HG03342 (cell line): Measurements from ENCODE around the gene PPT2.
A peak's percentile ranks its signal among the peaks of the same experiment; 100 is the strongest.
"Not testable (repeated sequence)": the region's sequence is repeated elsewhere in the genome, so short reads cannot be mapped to it uniquely, and the experiment has no call there.

ENCODE experiments used
- ATAC-seq: cut with Tn5 transposase; IDR thresholded peaks from one replicate; pipeline ENCODE4 v1.9.1; 2021; ENCODE audit warnings: mild to moderate bottlenecking, moderate library complexity; ENCODE audit not compliant: unreplicated experiment

Gene PPT2

DNA sequence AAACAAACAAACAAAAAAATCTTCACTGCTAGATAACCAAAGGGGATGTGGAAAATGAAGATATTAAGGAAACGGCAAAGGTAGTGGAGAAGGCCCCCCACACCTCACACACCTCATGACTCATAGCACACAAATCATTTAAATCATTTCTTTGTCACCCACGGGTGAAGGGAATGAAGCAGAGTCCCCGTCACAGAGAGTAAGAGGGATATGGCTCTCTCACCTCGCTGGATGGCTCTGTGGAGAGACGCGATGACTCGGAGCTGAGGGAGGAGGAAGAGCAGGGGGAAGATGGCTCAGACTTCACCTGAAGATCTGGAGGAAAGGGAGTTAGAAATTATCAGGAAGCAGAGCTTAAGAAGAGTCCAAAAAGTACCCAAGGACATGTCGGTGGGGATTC lies 27.1 kb upstream of the PPT2 start:
- ATAC-seq: no peak

DNA sequence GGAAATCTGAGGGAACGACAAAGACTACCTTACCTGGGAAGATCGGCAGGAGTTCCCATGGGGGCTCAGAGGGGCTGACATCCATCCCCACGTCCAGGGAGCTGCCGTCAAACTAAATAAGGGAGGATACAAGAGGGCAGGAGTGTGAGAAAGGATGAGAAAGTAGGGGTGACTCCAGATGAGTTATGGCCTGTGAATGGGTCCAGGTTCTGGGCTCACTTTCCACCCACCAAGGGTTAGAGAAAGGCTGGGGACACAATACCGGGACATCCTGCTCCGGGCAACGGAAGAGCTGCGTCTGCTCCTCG lies 26.6 kb upstream of the PPT2 start:
- no peak for ATAC-seq

DNA sequence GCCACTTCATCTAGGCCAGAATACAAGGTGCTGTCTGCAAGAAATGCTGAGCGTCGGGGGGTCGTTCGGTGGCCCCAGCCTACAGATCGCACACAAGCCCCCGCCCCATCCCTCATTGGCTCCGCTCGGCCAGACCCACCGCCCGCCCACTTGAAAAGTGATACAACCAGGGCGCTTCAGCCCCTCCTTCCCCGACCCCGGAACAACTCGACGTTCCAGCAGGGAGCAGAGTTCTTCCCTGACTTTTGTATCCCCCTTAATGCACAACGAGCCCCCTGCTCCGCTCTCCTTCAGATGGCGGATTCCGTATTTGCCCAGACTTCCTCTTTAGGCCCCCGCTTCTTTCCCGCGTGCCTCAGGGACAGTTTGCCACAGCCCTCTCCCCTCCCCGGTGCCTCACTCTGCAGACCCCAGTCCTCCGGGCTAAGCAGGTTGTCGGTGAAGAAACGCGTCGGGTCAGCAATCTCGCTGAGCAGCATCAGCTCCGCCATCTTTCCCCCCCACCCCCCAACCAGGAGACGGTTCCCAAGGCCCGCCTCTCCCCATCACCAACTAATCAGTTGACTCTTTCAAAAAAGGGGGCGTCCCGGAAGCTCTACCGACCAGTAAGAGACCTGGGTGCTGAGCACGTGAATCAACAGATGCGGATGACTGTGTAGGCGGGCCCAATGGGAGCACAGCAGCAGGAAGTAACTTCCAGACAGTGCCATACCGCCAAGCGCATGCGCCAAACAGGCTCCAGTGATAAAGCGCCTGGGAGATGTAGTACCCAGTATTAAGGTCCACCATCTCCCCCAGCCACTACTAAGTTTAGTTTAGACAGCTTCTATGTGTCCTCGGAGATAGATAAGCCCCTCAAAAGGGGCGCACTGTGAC lies 26.0 kb upstream of the PPT2 start, which contains the start of gene ATF6B:
ATF6B (minus strand) TSS at position 530 of the 876 bp plus-strand sequence; CDS start at position 491, 39 bp downstream.
- peak; percentile 87 for ATAC-seq

DNA sequence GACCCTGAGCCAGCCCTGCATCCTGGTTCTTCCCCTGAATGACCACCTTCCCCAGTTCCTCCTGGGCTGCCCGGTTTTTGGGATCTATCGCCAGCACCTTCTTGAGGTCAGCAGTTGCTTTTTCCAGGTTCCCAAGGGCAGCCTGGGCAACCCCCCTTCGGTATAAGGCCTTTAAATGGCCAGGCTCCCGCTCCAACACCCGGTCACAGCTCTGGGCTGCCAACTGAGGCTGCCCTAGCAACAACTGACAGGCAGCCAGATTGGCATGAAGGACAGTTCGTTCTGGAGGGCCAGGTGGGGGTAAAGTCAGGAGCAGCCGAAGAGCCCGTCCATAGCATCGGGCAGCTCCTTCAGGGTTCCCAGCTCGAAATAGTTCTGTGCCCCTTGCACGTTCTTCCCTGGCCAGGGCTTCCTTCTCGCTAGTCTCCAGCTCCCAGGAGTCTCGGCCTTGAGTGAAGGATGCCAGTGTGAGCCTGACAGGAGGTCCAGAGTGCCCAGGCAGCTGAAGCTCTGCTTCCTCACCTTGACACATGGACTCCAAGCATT lies 25.1 kb upstream of the PPT2 start:
- no peak for ATAC-seq

DNA sequence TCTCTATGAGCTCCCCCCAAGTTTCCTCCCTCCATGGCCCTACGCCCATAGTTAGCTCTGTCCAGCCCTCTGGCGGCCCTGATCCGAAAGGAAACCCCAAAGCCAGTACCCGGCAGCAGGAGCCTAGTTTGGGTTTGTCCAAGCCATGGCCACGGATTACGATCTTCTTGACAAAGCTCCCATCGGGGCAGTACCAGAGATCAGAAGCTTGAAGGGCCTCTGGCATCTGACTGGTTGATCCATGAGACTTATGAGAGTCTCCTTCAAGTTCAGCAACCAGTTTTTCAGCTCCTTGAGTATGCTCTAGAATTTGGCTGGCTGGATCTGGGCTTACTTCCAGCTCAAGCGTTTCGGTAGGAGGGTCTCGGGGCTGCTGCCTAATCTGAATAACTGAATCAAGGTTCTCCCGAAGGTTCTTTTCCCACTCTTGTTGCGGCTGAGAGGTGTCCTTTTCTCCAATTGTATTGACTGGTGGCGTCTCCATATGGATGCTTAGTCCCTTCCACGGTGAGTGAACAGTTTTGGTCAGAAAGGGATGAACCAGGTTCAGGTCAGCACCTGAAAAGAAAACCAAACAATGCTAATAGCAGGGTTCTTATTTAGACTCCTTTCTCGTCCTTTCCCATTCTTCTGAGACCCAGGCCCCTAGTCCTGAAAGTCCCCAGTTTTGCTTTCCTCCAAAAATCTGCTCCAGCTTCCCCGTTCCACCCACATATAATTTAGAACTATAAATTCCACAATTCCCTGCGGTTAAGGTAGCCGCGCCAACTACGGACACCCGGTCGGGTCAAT lies 24.4 kb upstream of the PPT2 start:
- ATAC-seq: no peak

DNA sequence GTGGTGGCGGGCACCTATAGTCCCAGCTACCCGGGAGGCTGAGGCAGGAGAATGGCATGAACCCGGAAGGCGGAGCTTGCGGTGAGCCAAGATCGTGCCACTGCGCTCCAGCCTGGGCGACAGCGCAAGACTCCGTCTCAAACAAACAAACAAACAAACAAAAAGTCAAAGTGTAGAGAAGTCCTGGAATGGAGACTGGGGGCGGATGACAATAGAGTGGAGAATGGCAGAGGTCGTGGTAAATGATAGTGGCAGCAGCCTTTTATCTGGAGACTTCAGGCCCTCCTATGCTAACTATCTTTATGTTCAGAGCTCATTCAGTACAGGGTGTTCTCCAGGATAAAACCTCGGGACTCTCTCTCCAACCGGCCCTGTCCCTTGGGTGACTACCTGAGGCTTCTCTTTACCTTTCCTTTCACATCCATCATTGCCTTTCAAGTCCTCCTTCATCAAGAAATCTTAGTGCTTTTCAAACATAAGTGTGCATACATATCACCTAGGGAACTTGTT lies 22.4 kb upstream of the PPT2 start:
- no peak for ATAC-seq

GRCh38 chr6:32132110-32132509 lies 21.8 kb upstream of the PPT2 start:
- ATAC-seq: no peak

GRCh38 chr6:32133786-32134185 lies 20.2 kb upstream of the PPT2 start:
- ATAC-seq: no peak

DNA sequence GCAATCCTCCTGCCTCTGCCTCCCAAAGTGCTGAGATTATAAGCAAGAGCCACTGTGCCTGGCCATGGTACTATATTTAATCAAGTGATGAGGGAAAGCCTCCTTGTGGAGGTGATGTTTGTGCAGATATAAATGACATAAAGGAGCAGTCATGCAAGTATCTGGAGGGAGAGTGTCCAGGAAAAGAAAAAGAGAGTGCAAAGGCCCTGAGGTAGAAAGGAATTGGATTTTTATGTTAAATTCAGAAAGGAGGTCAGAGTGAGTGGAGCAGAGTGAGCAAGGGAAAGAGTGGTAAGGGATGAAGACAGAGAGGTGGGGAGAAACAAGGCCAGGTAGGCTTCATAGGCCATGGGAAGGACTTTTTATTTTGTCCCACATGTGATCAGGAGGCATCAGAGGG lies 16.5 kb upstream of the PPT2 start:
- ATAC-seq: no peak

DNA sequence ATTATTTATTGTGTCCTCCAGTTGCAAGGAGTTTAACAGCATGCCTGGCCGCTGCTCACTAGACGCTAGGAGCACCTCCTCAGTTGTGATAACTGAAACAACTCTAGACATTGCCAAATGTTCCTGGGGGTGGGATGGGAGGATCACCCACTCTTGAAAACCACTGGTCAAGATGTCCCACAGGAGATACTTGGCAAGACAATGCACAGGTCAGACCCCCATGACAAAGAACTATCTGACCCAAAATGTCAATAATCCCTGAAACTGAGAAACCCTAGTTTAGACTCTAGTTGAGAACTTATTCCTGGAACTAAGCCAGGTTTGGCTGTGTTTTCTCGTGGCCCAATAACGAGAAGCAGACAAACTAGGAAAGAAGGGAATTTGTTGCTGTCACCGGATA lies 14.4 kb upstream of the PPT2 start:
- no peak for ATAC-seq

DNA sequence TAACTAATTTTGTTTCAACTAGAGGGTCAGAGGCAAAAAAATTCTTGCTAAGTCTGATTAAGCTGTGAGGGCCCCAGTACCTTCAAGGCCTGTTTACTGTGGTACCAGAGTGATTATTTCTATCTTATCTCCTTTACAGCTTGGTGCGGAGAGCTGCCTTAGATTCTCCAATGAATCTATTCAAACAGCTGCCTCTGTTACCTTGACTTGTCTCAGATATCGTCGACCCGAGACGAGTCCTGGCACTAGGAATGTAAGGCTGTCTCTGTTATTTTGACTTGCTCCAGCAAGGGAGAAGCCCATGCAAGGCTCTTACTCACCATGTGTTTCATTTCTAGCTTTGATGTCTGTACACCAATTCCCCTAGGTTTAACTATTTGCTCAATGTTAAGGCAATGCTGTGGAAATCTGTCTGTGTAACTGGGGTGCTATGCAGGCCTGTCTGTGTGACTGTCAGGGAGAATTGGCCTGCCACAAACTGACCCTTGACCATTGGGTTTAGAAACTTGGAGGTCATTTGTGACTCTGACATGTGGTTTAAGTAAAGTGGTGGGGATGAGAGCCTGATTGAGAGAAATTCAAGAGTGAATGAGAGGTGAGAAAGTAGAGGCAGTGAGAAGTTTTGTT lies 13.4 kb upstream of the PPT2 start:
- no peak for ATAC-seq

- ATAC-seq: not testable (repeated sequence)
Measured at GRCh38 chr6:32144238-32144637, 9.7 kb upstream of the PPT2 start.

- no peak for ATAC-seq
Measured at GRCh38 chr6:32146287-32146686, 7.7 kb upstream of the PPT2 start.

DNA sequence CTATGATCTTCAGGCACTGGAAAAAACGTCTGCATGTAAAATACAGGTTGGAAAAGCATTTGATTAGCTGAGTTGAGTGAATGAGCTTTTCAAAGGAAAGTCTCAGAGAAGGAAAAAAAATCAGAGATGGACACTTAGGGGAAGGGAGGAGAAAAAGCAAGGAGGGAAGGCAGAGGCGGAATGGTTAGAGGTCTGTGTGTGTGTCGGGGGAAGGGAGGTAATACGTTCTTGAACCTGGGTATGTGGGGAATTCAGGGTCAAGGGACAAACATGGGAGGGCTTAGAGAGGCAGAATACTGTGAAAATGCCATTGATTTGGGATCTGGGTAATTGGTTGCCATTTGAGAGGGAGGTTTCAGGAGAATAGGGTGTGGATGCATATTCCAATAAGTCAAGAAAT lies 7.3 kb upstream of the PPT2 start:
- ATAC-seq: no peak

DNA sequence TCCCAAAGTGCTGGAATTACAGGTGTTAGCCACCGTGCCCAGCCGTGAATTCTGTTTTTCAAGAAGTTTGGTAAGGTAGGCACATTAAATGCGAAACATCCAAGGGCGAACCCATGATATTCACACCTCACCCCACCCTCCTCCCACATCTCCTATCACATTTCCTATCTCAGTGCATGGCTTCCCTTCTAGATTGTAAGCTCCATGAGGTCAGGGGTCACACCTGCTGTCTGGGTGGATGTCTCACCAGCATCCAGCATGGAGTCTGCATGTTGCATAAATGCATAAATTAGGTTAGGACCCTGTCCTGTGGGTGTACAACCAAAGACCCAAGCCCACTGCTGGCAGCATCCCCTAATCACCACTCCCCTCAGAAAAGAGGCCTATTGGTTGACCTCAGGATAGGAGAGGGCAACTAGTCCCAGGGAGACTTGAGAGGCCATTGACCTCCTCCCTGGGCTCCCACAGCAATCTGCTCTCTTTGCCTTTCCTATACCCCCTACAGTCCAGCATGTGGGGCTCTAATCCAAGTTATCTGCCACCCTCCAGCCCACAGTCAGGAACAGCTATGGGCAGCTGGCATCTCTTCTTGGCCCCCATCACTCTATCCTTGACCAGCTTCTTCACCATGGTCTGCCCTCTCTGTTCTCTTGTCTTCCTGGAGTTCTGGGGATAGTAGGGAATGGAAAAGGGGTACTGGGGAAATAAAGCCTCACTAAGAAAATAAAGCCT lies 6.4 kb upstream of the PPT2 start:
- ATAC-seq: no peak

- no peak for ATAC-seq
Measured at GRCh38 chr6:32148289-32149091, 5.5 kb upstream of the PPT2 start.

GRCh38 chr6:32149092-32149755 lies 4.7 kb upstream of the PPT2 start:
- ATAC-seq: no peak

DNA sequence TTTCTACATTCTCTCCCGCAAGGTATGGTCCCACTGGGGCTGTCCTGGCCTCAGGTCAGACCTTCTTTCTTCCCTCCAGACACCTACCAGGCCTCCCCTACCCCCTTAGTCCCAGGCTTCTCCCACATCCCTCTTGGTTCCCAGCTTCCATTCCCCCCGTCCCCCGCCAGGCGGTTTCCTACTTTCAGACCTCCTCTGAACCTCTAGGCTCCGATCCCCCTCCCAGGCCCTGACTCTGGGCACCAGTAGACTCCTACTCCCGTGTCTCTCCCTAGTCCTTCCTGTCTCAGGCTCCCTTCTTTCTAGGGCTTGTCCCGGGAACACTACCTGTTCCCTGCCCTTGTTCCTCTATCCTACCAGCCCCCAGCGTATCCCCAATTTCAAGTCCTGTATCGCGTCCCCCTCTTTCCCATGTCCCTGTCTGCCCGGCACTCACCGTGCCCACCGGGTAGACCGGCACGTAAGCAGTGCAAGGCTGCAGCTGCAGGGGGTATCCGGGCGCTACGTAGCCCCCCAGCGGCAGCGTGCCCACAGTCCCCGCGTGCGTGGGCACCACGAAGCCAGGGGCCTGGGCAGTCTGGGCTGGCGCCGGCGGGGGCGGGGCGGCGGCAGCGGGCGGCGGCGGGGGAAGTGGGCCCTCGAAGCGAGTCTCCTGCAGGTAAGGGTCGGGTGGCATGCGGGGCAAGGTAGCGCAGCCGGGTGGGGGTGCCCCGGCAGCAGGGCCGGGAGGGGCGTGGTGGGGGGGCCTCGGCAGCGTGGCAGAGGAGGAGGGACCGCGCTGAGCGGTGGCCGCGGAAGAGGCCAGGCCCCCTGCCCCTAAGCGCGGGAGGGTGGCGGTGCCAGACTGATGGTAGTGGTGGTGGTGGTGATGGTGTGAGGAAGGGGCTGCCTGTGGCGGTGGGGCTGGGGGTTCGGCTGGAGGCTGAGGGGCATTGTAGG lies 3.7 kb upstream of the PPT2 start:
- no peak for ATAC-seq
